Measurements from ENCODE around the gene COG3.

The COG3 gene

GRCh38 chr13:45518525-45519245, 53.9 kb downstream of the COG3 start:
- Histone ChIP-seq H3K9me2 (replicated peaks; ENCODE audit: insufficient read depth, low read length) (no peaks in the 10 kb centered on the region), H3F3A (ENCODE audit: insufficient read depth, low read length) (no peaks in the 10 kb centered on the region), H3K4me1 (ENCODE audit: low read length) (no peaks in the 10 kb centered on the region), H3K27ac (ENCODE audit: low read length) (no peak overlapping the region), H3K4me3 (ENCODE audit: low read length) (no peak overlapping the region), H2AFZ (ENCODE audit: low read length) (no peak overlapping the region), H3K27me3 (replicated peaks; ENCODE audit: insufficient read depth, low read length) (no peaks in the 10 kb centered on the region), H3K79me2 (ENCODE audit: low read length) (no peaks in the 10 kb centered on the region), H4K20me1 (ENCODE audit: insufficient read depth, low read length) (no peaks in the 10 kb centered on the region), H3K9ac (ENCODE audit: low read length) (no peak overlapping the region), H3K36me3 (replicated peaks; ENCODE audit: insufficient read depth, low read length) (no peaks in the 10 kb centered on the region), H3K9me3 (replicated peaks; ENCODE audit: insufficient read depth, low read length) (no peaks in the 10 kb centered on the region), H3K4me2 (ENCODE audit: low read depth, low read length) (no peak overlapping the region)
- TF ChIP-seq EZH2phosphoT487 (IDR thresholded peaks at IDR 0.05; ENCODE audit: low read length) = no peak
- no peak for TF ChIP-seq CTCF (IDR thresholded peaks at IDR 0.05; ENCODE audit: low read length)
- TF ChIP-seq EZH2 (optimal IDR thresholded peaks at IDR 0.05; ENCODE audit: low read depth, low read length) = no peak
- no peak for DNase-seq

DNA sequence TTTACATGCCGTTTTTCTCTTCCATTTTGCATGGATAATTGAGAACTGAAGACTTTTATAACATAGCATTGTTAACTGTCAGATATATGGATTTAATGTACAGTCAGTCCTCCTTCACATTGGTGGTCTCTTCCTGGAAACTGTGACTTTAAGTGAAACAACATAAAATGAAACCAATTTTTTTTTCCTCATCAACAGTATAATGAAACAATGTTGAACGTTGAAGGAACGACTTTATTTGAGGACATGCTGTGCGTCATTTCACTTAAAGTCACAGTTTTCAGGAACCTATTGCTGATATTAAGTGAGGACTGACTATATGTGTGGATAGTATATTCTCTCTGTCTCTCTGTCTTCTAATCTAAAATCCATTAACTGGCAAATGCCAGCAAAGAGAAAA, 54.8 kb downstream of the COG3 start:
- Histone ChIP-seq H3K36me3 (replicated peaks; ENCODE audit: insufficient read depth, low read length) (no peaks in the 10 kb centered on the region), H3K27me3 (replicated peaks; ENCODE audit: insufficient read depth, low read length) (no peaks in the 10 kb centered on the region), H3K4me1 (ENCODE audit: low read length) (no peaks in the 10 kb centered on the region), H3K9me2 (replicated peaks; ENCODE audit: insufficient read depth, low read length) (no peaks in the 10 kb centered on the region), H3K9me3 (replicated peaks; ENCODE audit: insufficient read depth, low read length) (no peaks in the 10 kb centered on the region), H3K79me2 (ENCODE audit: low read length) (no peaks in the 10 kb centered on the region), H4K20me1 (ENCODE audit: insufficient read depth, low read length) (no peaks in the 10 kb centered on the region), H2AFZ (ENCODE audit: low read length) (no peak overlapping the region), H3F3A (ENCODE audit: insufficient read depth, low read length) (no peaks in the 10 kb centered on the region), H3K9ac (ENCODE audit: low read length) (no peak overlapping the region), H3K4me3 (ENCODE audit: low read length) (no peak overlapping the region), H3K27ac (ENCODE audit: low read length) (no peak overlapping the region), H3K4me2 (ENCODE audit: low read depth, low read length) (no peak overlapping the region)
- no peak for TF ChIP-seq CTCF (IDR thresholded peaks at IDR 0.05; ENCODE audit: low read length)
- no peak for TF ChIP-seq EZH2phosphoT487 (IDR thresholded peaks at IDR 0.05; ENCODE audit: low read length)
- no peak for TF ChIP-seq EZH2 (optimal IDR thresholded peaks at IDR 0.05; ENCODE audit: low read depth, low read length)
- no peak for DNase-seq

DNA sequence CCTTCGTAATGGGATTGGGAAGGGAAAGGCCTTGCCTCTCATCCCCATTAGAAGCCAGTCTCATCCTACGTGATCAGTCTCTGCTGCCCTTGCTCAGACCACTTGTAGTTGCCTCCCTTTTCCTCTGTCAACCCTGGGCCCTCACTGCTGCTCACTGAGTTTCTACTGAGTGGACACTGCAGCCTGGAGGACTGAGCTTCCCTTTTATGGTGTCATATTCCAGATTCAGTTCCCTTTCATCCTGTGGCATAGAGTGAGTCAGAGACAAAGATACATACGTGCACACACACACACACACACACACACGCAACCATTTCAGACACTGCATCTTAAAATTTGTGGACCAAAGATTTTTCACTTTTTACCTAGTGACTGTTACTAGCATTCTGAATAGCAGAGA, 56.6 kb downstream of the COG3 start:
- Histone ChIP-seq H3K27ac (ENCODE audit: low read length) (no peak overlapping the region), H3K9me2 (replicated peaks; ENCODE audit: insufficient read depth, low read length) (no peaks in the 10 kb centered on the region), H3K4me3 (ENCODE audit: low read length) (no peak overlapping the region), H4K20me1 (ENCODE audit: insufficient read depth, low read length) (no peaks in the 10 kb centered on the region), H3K4me1 (ENCODE audit: low read length) (no peaks in the 10 kb centered on the region), H2AFZ (ENCODE audit: low read length) (no peak overlapping the region), H3F3A (ENCODE audit: insufficient read depth, low read length) (no peaks in the 10 kb centered on the region), H3K9ac (ENCODE audit: low read length) (no peak overlapping the region), H3K79me2 (ENCODE audit: low read length) (no peaks in the 10 kb centered on the region), H3K9me3 (replicated peaks; ENCODE audit: insufficient read depth, low read length) (no peaks in the 10 kb centered on the region), H3K4me2 (ENCODE audit: low read depth, low read length) (no peak overlapping the region), H3K36me3 (replicated peaks; ENCODE audit: insufficient read depth, low read length) (no peaks in the 10 kb centered on the region), H3K27me3 (replicated peaks; ENCODE audit: insufficient read depth, low read length) (no peaks in the 10 kb centered on the region)
- TF ChIP-seq EZH2phosphoT487 (IDR thresholded peaks at IDR 0.05; ENCODE audit: low read length) (no peak), EZH2 (optimal IDR thresholded peaks at IDR 0.05; ENCODE audit: low read depth, low read length) (no peak), CTCF (IDR thresholded peaks at IDR 0.05; ENCODE audit: low read length) (no peak)
- DNase-seq = no peak

Data from MM.1S (cell line).